CD4-positive, alpha-beta T cell treated with Interleukin-17A for 4 hours (primary cell): ENCODE measurements around the gene NLGN1.
"Not testable (repeated sequence)": the region's sequence is repeated elsewhere in the genome, so short reads cannot be mapped to it uniquely, and the experiment has no call there.

Source experiments
- DNase-seq: peaks from one replicate; pipeline ENCODE4 v3.0.0-alpha.2; 2020; ENCODE audit warnings: mixed read lengths

The NLGN1 gene

GRCh38 chr3:174193604-174194003, 796.1 kb downstream of the NLGN1 start:
- no peak for DNase-seq

GRCh38 chr3:174197416-174197815, 799.9 kb downstream of the NLGN1 start:
- DNase-seq, result no peak

GRCh38 chr3:174198199-174198598, 800.7 kb downstream of the NLGN1 start:
- no peak for DNase-seq

- no peak for DNase-seq
Measured at GRCh38 chr3:174199696-174200095, 802.2 kb downstream of the NLGN1 start.

GRCh38 chr3:174202116-174202515, 804.6 kb downstream of the NLGN1 start:
- no peak for DNase-seq

- no peak for DNase-seq
Measured at GRCh38 chr3:174202561-174202960, 805.0 kb downstream of the NLGN1 start.

- no peak for DNase-seq
Measured at GRCh38 chr3:174204765-174205164, 807.2 kb downstream of the NLGN1 start.

- DNase-seq, result no peak
Measured at GRCh38 chr3:174206607-174207192, 809.2 kb downstream of the NLGN1 start.

- no peak for DNase-seq
Measured at GRCh38 chr3:174208161-174208560, 810.6 kb downstream of the NLGN1 start.

GRCh38 chr3:174211896-174212295, 814.4 kb downstream of the NLGN1 start:
- DNase-seq, result not testable (repeated sequence)

GRCh38 chr3:174215456-174215855, 817.9 kb downstream of the NLGN1 start:
- no peak for DNase-seq

GRCh38 chr3:174216019-174216418, 818.5 kb downstream of the NLGN1 start:
- no peak for DNase-seq

GRCh38 chr3:174216946-174217718, 819.6 kb downstream of the NLGN1 start:
- no peak for DNase-seq

- DNase-seq, result no peak
Measured at GRCh38 chr3:174218016-174218415, 820.5 kb downstream of the NLGN1 start.

GRCh38 chr3:174219738-174220137, 822.2 kb downstream of the NLGN1 start:
- DNase-seq, result no peak

GRCh38 chr3:174220775-174221554, 823.4 kb downstream of the NLGN1 start:
- no peak for DNase-seq

GRCh38 chr3:174223042-174223441, 825.5 kb downstream of the NLGN1 start:
- DNase-seq, result no peak

GRCh38 chr3:174223626-174224025, 826.1 kb downstream of the NLGN1 start:
- DNase-seq, result no peak

GRCh38 chr3:174229916-174230315, 832.4 kb downstream of the NLGN1 start:
- DNase-seq, result no peak

- DNase-seq, result not testable (repeated sequence)
Measured at GRCh38 chr3:174232028-174232657, 834.6 kb downstream of the NLGN1 start.

- no peak for DNase-seq
Measured at GRCh38 chr3:174232658-174233429, 835.3 kb downstream of the NLGN1 start.

GRCh38 chr3:174233511-174233910, 836.0 kb downstream of the NLGN1 start:
- no peak for DNase-seq
